Activated CD4-positive, alpha-beta T cell treated with anti-CD3 and anti-CD28 coated beads, Interleukin-2, amount 50 U/mL, for 16 hours (primary cell): Measurements from ENCODE around the gene NAALADL1.

Source experiments
- DNase-seq: peaks from one replicate; pipeline ENCODE4 v3.0.0-alpha.2; 2020

NAALADL1 gene

GRCh38 chr11:65058419-65059054 is at the start of gene NAALADL1:
NAALADL1 (minus strand) TSS chr11:65058553; CDS start chr11:65058521, 32 bp downstream.
- DNase-seq: no peak

GRCh38 chr11:65107751-65108468 is 49.6 kb upstream of the NAALADL1 start:
- DNase-seq: no peak

- DNase-seq: no peak
These were observed 48.7 kb upstream of the NAALADL1 start for GRCh38 chr11:65107078-65107477.

- DNase-seq: no peak
These were observed 46.3 kb upstream of the NAALADL1 start for GRCh38 chr11:65104628-65105027.

GRCh38 chr11:65103476-65103875 is 45.1 kb upstream of the NAALADL1 start:
- no peak for DNase-seq

GRCh38 chr11:65102142-65103095 is 44.1 kb upstream of the NAALADL1 start:
- DNase-seq: no peak

GRCh38 chr11:65100674-65101350 is 42.5 kb upstream of the NAALADL1 start:
- DNase-seq: no peak

- DNase-seq: no peak
These were observed 38.6 kb upstream of the NAALADL1 start for GRCh38 chr11:65096926-65097325.

- DNase-seq: peak; percentile 90
These were observed 37.8 kb upstream of the NAALADL1 start, which contains the start of gene VPS51 for GRCh38 chr11:65095974-65096806. VPS51 (plus strand) TSS chr11:65096214; CDS start chr11:65096251, 37 bp downstream.

- no peak for DNase-seq
These were observed 37.1 kb upstream of the NAALADL1 start for GRCh38 chr11:65095427-65095826.

- DNase-seq: no peak
These were observed 32.3 kb upstream of the NAALADL1 start for GRCh38 chr11:65090628-65091027.

GRCh38 chr11:65089621-65090020 is 31.3 kb upstream of the NAALADL1 start:
- DNase-seq: no peak

GRCh38 chr11:65087827-65088226 is 29.5 kb upstream of the NAALADL1 start:
- no peak for DNase-seq

GRCh38 chr11:65087216-65087615 is 28.9 kb upstream of the NAALADL1 start:
- no peak for DNase-seq

GRCh38 chr11:65086809-65087208 is 28.5 kb upstream of the NAALADL1 start:
- no peak for DNase-seq

GRCh38 chr11:65085446-65085845 is 27.1 kb upstream of the NAALADL1 start:
- DNase-seq: no peak

GRCh38 chr11:65084598-65085375 is 26.4 kb upstream of the NAALADL1 start:
- DNase-seq: no peak

GRCh38 chr11:65083834-65084597 is 25.7 kb upstream of the NAALADL1 start, which contains the start of the genes CDCA5 and ZFPL1:
CDCA5 (minus strand) TSS chr11:65084040; CDS start chr11:65083978, 62 bp downstream.
ZFPL1 (plus strand) TSS chr11:65084222; CDS start chr11:65084699, 477 bp downstream.
- peak; percentile 97 for DNase-seq

GRCh38 chr11:65083134-65083833 is 24.9 kb upstream of the NAALADL1 start:
- DNase-seq: no peak
